WERI-Rb-1 (cell line): ENCODE measurements around the gene CUX1.

Experiments used
- DNase-seq: peaks from one replicate; pipeline ENCODE4 v3.0.0-alpha.2; 2020
- H3K27ac ChIP-seq: fragments of 250-450 bp; sonication (Bioruptor Pico); 2 replicates; pipeline ENCODE4 v1.5.1; 2020; ENCODE audit warnings: mild to moderate bottlenecking, moderate library complexity
- H3K27me3 ChIP-seq: fragments of 250-450 bp; sonication (Bioruptor Pico); 2 replicates; pipeline ENCODE4 v1.5.1; 2021; ENCODE audit warnings: mild to moderate bottlenecking, low read depth, moderate library complexity; ENCODE audit not compliant: insufficient read depth, severe bottlenecking
- H3K36me3 ChIP-seq: fragments of 250-450 bp; sonication (Bioruptor Pico); 2 replicates; pipeline ENCODE4 v1.5.1; 2020; ENCODE audit warnings: mild to moderate bottlenecking, moderate library complexity
- H3K4me3 ChIP-seq: 2 replicates; pipeline ENCODE4 v1.5.1; 2011; ENCODE audit warnings: low read depth, mild to moderate bottlenecking, control low read depth, low read length
- H3K9me3 ChIP-seq: fragments of 250-450 bp; sonication (Bioruptor Pico); 2 replicates; pipeline ENCODE4 v1.5.1; 2021; ENCODE audit warnings: mild to moderate bottlenecking, moderate library complexity; ENCODE audit not compliant: severe bottlenecking
- TF ChIP-seq, protein P1 (sequence below): IDR thresholded peaks from 2 replicates; pipeline ENCODE4 v1.5.1; 2011; ENCODE audit warnings: low read depth, mild to moderate bottlenecking, control low read depth, inconsistent platforms, low read length

CUX1 gene

DNA sequence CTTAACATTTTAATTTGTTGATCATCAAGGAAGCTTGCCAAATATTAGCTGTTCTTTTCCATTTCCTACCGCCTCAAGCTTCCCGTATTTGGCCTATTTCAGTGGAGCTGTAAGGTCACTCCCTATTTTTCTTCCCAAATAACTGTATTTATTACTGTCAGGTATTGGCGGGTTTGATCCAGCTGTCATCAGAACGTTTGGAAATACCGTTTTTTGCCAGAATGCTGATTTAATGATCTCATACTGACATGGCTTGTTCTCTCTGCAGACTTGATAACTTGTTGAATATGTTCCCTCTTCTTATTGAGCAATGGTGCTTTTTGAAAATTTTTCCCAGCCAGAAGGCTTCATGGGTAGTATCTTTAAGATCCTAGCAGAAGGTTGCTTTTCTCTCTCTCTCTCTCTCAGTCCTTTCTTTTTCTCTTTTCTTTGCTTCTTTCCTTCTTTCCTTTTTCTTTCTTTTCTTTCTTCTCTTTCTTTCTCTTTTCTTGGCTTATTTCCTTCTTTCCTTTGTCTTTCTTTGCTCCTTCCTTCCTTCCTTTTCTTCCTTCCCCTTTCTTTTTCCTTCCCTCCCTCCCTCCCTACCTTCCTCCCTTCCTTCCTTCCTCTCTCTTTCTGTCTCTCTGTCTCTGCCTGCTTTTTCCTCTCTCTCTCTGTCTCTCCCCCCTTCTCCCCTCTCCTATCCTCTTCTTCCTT, 42.1 kb downstream of the CUX1 start:
- no peaks in the 10 kb centered on the region for H3K27me3 ChIP-seq
- TF ChIP-seq, protein P1, sequence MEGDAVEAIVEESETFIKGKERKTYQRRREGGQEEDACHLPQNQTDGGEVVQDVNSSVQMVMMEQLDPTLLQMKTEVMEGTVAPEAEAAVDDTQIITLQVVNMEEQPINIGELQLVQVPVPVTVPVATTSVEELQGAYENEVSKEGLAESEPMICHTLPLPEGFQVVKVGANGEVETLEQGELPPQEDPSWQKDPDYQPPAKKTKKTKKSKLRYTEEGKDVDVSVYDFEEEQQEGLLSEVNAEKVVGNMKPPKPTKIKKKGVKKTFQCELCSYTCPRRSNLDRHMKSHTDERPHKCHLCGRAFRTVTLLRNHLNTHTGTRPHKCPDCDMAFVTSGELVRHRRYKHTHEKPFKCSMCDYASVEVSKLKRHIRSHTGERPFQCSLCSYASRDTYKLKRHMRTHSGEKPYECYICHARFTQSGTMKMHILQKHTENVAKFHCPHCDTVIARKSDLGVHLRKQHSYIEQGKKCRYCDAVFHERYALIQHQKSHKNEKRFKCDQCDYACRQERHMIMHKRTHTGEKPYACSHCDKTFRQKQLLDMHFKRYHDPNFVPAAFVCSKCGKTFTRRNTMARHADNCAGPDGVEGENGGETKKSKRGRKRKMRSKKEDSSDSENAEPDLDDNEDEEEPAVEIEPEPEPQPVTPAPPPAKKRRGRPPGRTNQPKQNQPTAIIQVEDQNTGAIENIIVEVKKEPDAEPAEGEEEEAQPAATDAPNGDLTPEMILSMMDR, result no peak
- DNase-seq, result no peak

DNA sequence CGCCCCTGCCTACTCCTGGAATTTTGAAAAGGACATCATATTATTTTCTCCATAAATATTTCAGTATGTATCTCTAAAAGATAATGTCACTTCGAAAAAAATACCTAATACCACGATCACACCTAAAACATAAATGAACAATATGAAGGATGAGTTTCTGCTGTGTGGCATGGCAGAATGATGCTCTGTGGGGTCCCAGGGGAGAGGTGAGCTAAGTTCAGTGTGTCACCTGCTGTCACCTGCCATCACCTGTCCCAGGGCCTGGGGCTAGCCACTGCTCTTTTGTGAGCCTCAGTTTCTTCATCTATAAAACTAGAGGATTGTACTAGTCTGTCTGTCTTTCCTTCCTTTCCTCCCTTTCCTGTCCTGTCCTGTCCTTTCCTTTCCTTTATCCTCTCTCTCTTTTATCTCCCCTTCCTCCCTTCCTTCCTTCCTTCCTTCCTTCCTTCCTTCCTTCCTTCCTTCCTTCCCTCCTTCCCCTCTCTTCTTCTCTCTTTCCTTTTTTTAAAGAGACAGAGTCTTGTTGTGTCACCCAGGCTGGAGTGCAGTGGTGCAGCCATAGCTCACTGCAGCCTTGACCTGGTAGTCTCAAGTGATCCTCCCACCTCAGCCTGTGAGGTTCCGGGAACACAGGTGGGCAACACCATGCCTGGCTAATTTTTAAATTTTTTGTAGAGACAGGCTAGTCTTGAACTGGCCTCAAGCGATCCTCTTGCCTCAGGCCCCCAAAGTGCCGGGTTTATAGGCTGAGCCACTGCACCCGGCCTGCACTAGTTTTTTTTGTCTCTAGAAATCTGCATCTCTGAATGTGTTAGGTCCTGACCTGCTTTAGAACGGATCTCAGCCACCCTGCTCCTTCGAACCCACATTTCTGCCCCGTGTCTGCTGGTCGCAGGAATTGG, 43.1 kb downstream of the CUX1 start:
- DNase-seq, result no peak
- H3K27ac ChIP-seq, result no peak overlapping the region

More for the DNA sequence above, 42.1 kb downstream of the CUX1 start:
- H3K9me3 ChIP-seq, result no peaks in the 10 kb centered on the region
- peaks cover 4% of the 10 kb centered on the region for H3K36me3 ChIP-seq
- H3K27ac ChIP-seq, result no peak overlapping the region
- H3K4me3 ChIP-seq, result no peak overlapping the region

DNA sequence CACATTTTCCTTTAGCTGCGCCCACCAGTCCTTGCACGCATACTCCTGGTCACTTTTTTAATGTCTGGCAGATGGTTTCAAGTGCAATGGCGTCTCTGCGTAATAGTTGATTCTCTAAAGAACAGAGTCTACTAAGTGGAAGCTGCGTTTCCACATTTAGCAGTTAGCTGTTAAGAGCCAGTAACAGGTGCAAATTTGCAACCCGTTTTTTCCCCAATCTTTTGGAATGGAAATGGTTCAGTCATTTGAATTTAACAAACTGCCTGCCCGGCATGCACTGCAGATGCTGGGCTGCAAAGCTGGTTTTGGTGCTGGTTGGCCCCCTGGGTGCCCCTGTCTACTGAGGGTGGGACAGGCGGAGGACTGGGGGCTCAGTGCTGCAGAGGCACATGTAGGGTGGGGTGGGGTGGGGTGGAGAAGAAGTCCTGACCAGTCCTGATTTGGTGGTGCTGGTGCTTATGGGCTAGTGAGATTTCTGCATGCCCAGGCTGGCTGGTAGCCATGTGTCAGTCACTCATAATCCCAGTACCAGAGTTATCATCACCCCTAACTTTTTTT, 43.9 kb downstream of the CUX1 start:
- DNase-seq, result no peak
- TF ChIP-seq, protein P1, result no peak
- H3K4me3 ChIP-seq, result no peak overlapping the region
- H3K36me3 ChIP-seq, result peaks cover 3% of the 10 kb centered on the region
- H3K27me3 ChIP-seq, result no peaks in the 10 kb centered on the region
- no peak overlapping the region for H3K27ac ChIP-seq
- H3K9me3 ChIP-seq, result no peaks in the 10 kb centered on the region

More for the DNA sequence above, 43.1 kb downstream of the CUX1 start:
- Histone ChIP-seq H3K27me3 (no peaks in the 10 kb centered on the region), H3K4me3 (no peak overlapping the region), H3K9me3 (no peaks in the 10 kb centered on the region), H3K36me3 (peaks cover 4% of the 10 kb centered on the region)
- TF ChIP-seq, protein P1, result no peak

DNA sequence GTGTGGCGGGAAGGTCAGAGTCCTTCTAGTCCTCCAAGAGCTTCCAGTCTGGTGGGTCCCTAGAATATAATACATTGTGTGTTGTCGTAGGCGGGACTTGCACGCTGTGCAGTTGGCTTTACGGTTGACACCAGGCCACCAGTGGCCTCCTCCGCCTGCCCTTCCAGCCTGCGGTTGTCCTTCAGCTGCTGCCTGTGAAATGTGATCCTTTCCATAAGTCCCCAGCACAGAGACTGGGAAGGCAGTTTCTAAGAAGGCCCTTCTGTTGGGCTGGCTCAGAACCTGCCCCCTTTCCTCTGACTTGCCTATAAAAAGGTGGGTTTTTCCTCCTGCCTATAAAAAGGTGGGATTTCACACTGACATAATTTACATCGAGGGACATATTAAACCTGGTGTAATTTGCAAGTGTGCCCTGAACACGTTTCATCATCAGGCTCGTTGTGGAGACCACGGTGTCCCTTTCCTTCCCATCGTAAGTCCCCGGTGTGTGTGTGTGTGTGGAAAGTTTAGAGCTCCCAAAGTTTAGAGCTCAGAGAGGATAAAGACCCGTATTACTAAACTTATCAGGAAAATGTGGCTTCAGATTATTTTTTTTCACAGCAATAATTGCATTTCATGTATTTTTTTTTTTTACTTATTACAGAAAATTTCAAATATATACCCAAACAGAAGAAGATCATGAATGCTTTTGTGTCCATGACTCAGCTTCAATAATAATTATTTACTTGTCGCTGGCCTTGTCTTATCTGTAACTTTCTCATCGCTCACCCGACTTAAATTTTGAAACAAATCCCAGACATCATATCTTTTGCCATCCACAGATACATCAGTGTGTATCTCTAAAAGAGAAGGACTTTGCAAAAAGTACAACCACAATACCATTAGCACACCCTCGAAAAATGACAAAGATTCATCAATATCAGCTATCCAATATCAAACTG, 45.1 kb downstream of the CUX1 start:
- Histone ChIP-seq H3K36me3 (no peaks in the 10 kb centered on the region; the same call in none of the 2 replicates), H3K9me3 (no peaks in the 10 kb centered on the region), H3K27me3 (no peaks in the 10 kb centered on the region), H3K4me3 (no peak overlapping the region), H3K27ac (no peak overlapping the region)
- peak; percentile 44 for DNase-seq
- TF ChIP-seq, protein P1, result no peak

DNA sequence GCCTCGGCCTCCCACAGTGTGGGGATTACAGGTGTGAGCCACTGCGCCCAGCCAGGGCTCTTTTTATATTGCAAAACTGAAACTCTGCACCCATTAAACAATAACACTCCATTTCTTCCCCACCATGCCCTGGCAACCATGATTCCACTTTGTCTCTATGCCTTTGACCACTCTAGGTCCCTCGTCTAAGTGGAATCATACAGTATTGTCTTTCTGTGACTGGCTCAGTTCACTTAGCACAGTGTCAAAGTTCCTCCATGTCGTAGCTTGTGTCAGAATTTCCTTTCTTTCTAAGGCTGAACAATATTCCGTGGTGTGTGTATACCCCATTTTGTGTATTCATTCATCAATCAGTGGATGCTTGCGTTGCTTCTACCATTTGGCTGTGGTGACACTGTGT, 46.2 kb downstream of the CUX1 start:
- Histone ChIP-seq H3K9me3 (no peaks in the 10 kb centered on the region), H3K27ac (no peak overlapping the region), H3K27me3 (no peaks in the 10 kb centered on the region), H3K4me3 (no peak overlapping the region), H3K36me3 (no peaks in the 10 kb centered on the region; the same call in none of the 2 replicates)
- DNase-seq, result no peak
- TF ChIP-seq, protein P1, result no peak
